Measurements from ENCODE around the gene FASTK.

The FASTK gene

GRCh38 chr7:151075662-151075971 lies 5.0 kb downstream of the FASTK start:
- CTCF ChIA-PET = interaction anchor here (1.3 kb wide), 1 partner anchor 9 kb away, joined by 6 read pairs; no protein-coding TSS in a partner anchor

GRCh38 chr7:151074817-151075661 lies 5.6 kb downstream of the FASTK start:
- CTCF ChIA-PET = no interaction called here

More at GRCh38 chr7:151075662-151075971, 5.0 kb downstream of the FASTK start:
- POLR2A ChIA-PET = interaction anchor here (0.9 to 4.7 kb wide), 3 partner anchors 8 to 16 kb away, joined by 3 to 38 read pairs (median 14); partner anchors contain the start of genes AGAP3, CDK5 and SLC4A2
- TF ChIP-seq ELF4 (IDR thresholded peaks at IDR 0.05) (no peak), FOXK2 (IDR thresholded peaks at IDR 0.05) (no peak)
- DNase-seq (ENCODE audit: extremely low spot score) = no peak

GRCh38 chr7:151073990-151074389 lies 6.6 kb downstream of the FASTK start:
- CTCF ChIA-PET = interaction anchor here (0.6 kb wide), 1 partner anchor 16 kb away, joined by 3 read pairs; no protein-coding TSS in a partner anchor
- DNase-seq (ENCODE audit: extremely low spot score) = no peak
- TF ChIP-seq ELF4 (IDR thresholded peaks at IDR 0.05) = no peak
- no peak for TF ChIP-seq FOXM1 (IDR thresholded peaks at IDR 0.05; ENCODE audit: borderline replicate concordance)
- no peak for TF ChIP-seq L3MBTL2 (conservative IDR thresholded peaks at IDR 0.05)
- no peak for TF ChIP-seq ZNF384 (IDR thresholded peaks at IDR 0.05)
- TF ChIP-seq NFRKB (IDR thresholded peaks at IDR 0.05) = no peak
- no peak for TF ChIP-seq SUZ12 (IDR thresholded peaks at IDR 0.05)
- TF ChIP-seq TARDBP (IDR thresholded peaks at IDR 0.05) = no peak
- no peak for TF ChIP-seq BHLHE40 (IDR thresholded peaks at IDR 0.05; ENCODE audit: borderline replicate concordance)
- no peak for TF ChIP-seq HDGF (IDR thresholded peaks at IDR 0.05; ENCODE audit: borderline replicate concordance)
- TF ChIP-seq FOXK2 (IDR thresholded peaks at IDR 0.05) = no peak
- TF ChIP-seq FOXA1 (IDR thresholded peaks at IDR 0.05) = no peak
- no peak for TF ChIP-seq LEF1 (IDR thresholded peaks at IDR 0.05; ENCODE audit: borderline replicate concordance)
- no peak for TF ChIP-seq ARNT (IDR thresholded peaks at IDR 0.05)
- TF ChIP-seq SP1 (IDR thresholded peaks at IDR 0.05) = no peak
- no peak for TF ChIP-seq CTBP1 (IDR thresholded peaks at IDR 0.05; ENCODE audit: borderline replicate concordance)
- no peak for TF ChIP-seq PKNOX1 (IDR thresholded peaks at IDR 0.05)
- POLR2A ChIA-PET = interaction anchor here (1.4 kb wide), 1 partner anchor 10 kb away, joined by 3 read pairs; the partner anchor contains the start of gene TMUB1

More at GRCh38 chr7:151074817-151075661, 5.6 kb downstream of the FASTK start:
- POLR2A ChIA-PET = interaction anchor here (2.4 to 4.7 kb wide), 2 partner anchors 11 to 16 kb away, joined by 14 to 38 read pairs; partner anchors contain the start of genes AGAP3, CDK5 and SLC4A2
- DNase-seq (ENCODE audit: extremely low spot score) = no peak
- TF ChIP-seq PKNOX1 (IDR thresholded peaks at IDR 0.05) (no peak), SP1 (IDR thresholded peaks at IDR 0.05) (no peak), FOXK2 (IDR thresholded peaks at IDR 0.05) (no peak), HDGF (IDR thresholded peaks at IDR 0.05; ENCODE audit: borderline replicate concordance) (no peak), TARDBP (IDR thresholded peaks at IDR 0.05) (no peak), FOXM1 (IDR thresholded peaks at IDR 0.05; ENCODE audit: borderline replicate concordance) (no peak), BHLHE40 (IDR thresholded peaks at IDR 0.05; ENCODE audit: borderline replicate concordance) (no peak), CTBP1 (IDR thresholded peaks at IDR 0.05; ENCODE audit: borderline replicate concordance) (no peak), ARNT (IDR thresholded peaks at IDR 0.05) (no peak), ZNF384 (IDR thresholded peaks at IDR 0.05) (no peak), LEF1 (IDR thresholded peaks at IDR 0.05; ENCODE audit: borderline replicate concordance) (no peak), NFRKB (IDR thresholded peaks at IDR 0.05) (no peak), SUZ12 (IDR thresholded peaks at IDR 0.05) (no peak), L3MBTL2 (conservative IDR thresholded peaks at IDR 0.05) (no peak), FOXA1 (IDR thresholded peaks at IDR 0.05) (no peak), ELF4 (IDR thresholded peaks at IDR 0.05) (no peak)

- ChIA-PET CTCF (no interaction called here), POLR2A (interaction anchor here (1.7 kb wide), 1 partner anchor 14 kb away, joined by 5 read pairs; no protein-coding TSS in a partner anchor)
- TF ChIP-seq ARNT (IDR thresholded peaks at IDR 0.05) = no peak
- TF ChIP-seq SUZ12 (IDR thresholded peaks at IDR 0.05) = no peak
- TF ChIP-seq NFRKB (IDR thresholded peaks at IDR 0.05) = no peak
- TF ChIP-seq CTBP1 (IDR thresholded peaks at IDR 0.05; ENCODE audit: borderline replicate concordance) = no peak
- TF ChIP-seq FOXK2 (IDR thresholded peaks at IDR 0.05) = no peak
- no peak for TF ChIP-seq ZNF384 (IDR thresholded peaks at IDR 0.05)
- TF ChIP-seq SP1 (IDR thresholded peaks at IDR 0.05) = no peak
- no peak for TF ChIP-seq FOXA1 (IDR thresholded peaks at IDR 0.05)
- no peak for TF ChIP-seq PKNOX1 (IDR thresholded peaks at IDR 0.05)
- TF ChIP-seq HDGF (IDR thresholded peaks at IDR 0.05; ENCODE audit: borderline replicate concordance) = no peak
- no peak for TF ChIP-seq LEF1 (IDR thresholded peaks at IDR 0.05; ENCODE audit: borderline replicate concordance)
- TF ChIP-seq ELF4 (IDR thresholded peaks at IDR 0.05) = no peak
- TF ChIP-seq TARDBP (IDR thresholded peaks at IDR 0.05) = no peak
- TF ChIP-seq L3MBTL2 (conservative IDR thresholded peaks at IDR 0.05) = no peak
- no peak for TF ChIP-seq FOXM1 (IDR thresholded peaks at IDR 0.05; ENCODE audit: borderline replicate concordance)
- TF ChIP-seq BHLHE40 (IDR thresholded peaks at IDR 0.05; ENCODE audit: borderline replicate concordance) = no peak
- no peak for DNase-seq (ENCODE audit: extremely low spot score)
Observed at GRCh38 chr7:151071032-151071866, 9.4 kb downstream of the FASTK start.

- no peak for DNase-seq (ENCODE audit: extremely low spot score)
- ChIA-PET CTCF (no interaction called here), POLR2A (interaction anchor here (1.7 to 3.4 kb wide), 2 partner anchors 10 to 15 kb away, joined by 5 to 16 read pairs; partner anchors contain the start of gene FASTK)
- no peak for TF ChIP-seq SUZ12 (IDR thresholded peaks at IDR 0.05)
- no peak for TF ChIP-seq CTBP1 (IDR thresholded peaks at IDR 0.05; ENCODE audit: borderline replicate concordance)
Observed at GRCh38 chr7:151070574-151070960, 10.0 kb downstream of the FASTK start.

All from HEK293T (cell line).